HL-60/S4 treated with phorbol 12-myristate 13-acetate at 8.2 ng/mL for 4 days and 3 days (cell line): ENCODE results near the gene SETD1A.

Source experiments
- in situ Hi-C: fragments of 300-500 bp; cut with MboI; formaldehyde crosslinking; loops from 2 replicates; pipeline ENCODE4 v1.15.0; 2022; ENCODE audit warnings: low sequenced_read_pairs

The SETD1A gene

GRCh38 chr16:30992931-30993816 lies 35.6 kb downstream of the SETD1A start:
- in situ Hi-C loops = loop anchor here (25.0 kb wide), 1 partner anchor 469 kb away; the partner anchor contains the start of genes ARMC5 and TGFB1I1

GRCh38 chr16:30995927-30996323 lies 38.4 kb downstream of the SETD1A start:
- in situ Hi-C loops = loop anchor here (25.0 kb wide), 1 partner anchor 466 kb away; the partner anchor contains the start of genes ARMC5 and TGFB1I1

- in situ Hi-C loops = loop anchor here (25.0 kb wide), 1 partner anchor 466 kb away; the partner anchor contains the start of genes ARMC5 and TGFB1I1
Measured at GRCh38 chr16:30996324-30996984, 38.9 kb downstream of the SETD1A start.

- in situ Hi-C loops = loop anchor here (25.0 kb wide), 1 partner anchor 465 kb away; the partner anchor contains the start of genes ARMC5 and TGFB1I1
Measured at GRCh38 chr16:30996985-30997724, 39.6 kb downstream of the SETD1A start.

- in situ Hi-C loops = loop anchor here (25.0 kb wide), 1 partner anchor 464 kb away; the partner anchor contains the start of genes ARMC5 and TGFB1I1
Measured at GRCh38 chr16:30997725-30998711, 40.5 kb downstream of the SETD1A start.

GRCh38 chr16:30998852-30999761 lies 41.6 kb downstream of the SETD1A start:
- in situ Hi-C loops = loop anchor here (25.0 kb wide), 1 partner anchor 463 kb away; the partner anchor contains the start of genes ARMC5 and TGFB1I1

- in situ Hi-C loops = no loop called here
Measured at GRCh38 chr16:31000671-31001382, 43.3 kb downstream of the SETD1A start.

- in situ Hi-C loops = no loop called here
Measured at GRCh38 chr16:31001507-31002249, 44.1 kb downstream of the SETD1A start.

- in situ Hi-C loops = no loop called here
Measured at GRCh38 chr16:31002250-31002700, 44.7 kb downstream of the SETD1A start.

- in situ Hi-C loops = no loop called here
Measured at GRCh38 chr16:31002862-31003341, 45.3 kb downstream of the SETD1A start.

- in situ Hi-C loops = no loop called here
Measured at GRCh38 chr16:31003744-31004143, 46.2 kb downstream of the SETD1A start.

GRCh38 chr16:31004658-31005057 lies 47.1 kb downstream of the SETD1A start:
- in situ Hi-C loops = no loop called here

GRCh38 chr16:31005350-31006085 lies 48.0 kb downstream of the SETD1A start:
- in situ Hi-C loops = no loop called here

GRCh38 chr16:31006086-31006385 lies 48.5 kb downstream of the SETD1A start:
- in situ Hi-C loops = no loop called here

GRCh38 chr16:31006589-31006988 lies 49.0 kb downstream of the SETD1A start:
- in situ Hi-C loops = no loop called here

- in situ Hi-C loops = no loop called here
Measured at GRCh38 chr16:31007684-31008083, 50.1 kb downstream of the SETD1A start.

- in situ Hi-C loops = no loop called here
Measured at GRCh38 chr16:31008149-31008548, 50.6 kb downstream of the SETD1A start.
